WTC11 (cell line): ENCODE data around the gene NAA20. TPM values are rescaled to one million over a fixed set of nuclear protein-coding genes. Genes with fewer than 3 reads are reported as not detected.

Experiments
- ATAC-seq: fragments of 200-7000 bp; cut with Tn5 transposase; 2 replicates; pipeline ENCODE4 v1.10.0; 2021; ENCODE audit warnings: mild to moderate bottlenecking, moderate library complexity
- CTCF ChIA-PET: fragments of 300-600 bp; sonication (Branson Sonifier 250); formaldehyde crosslinking; loops from one replicate; lab custom pipeline; 2021; ENCODE audit warnings: antibody characterized with exemption; lab: Charles Lee
- POLR2A ChIA-PET: fragments of 350-600 bp; sonication (Branson Sonifier 250); formaldehyde crosslinking; loops from one replicate; lab custom pipeline; 2021; ENCODE audit warnings: antibody characterized with exemption; lab: Charles Lee
- DNase-seq: peaks from one replicate; pipeline ENCODE4 v3.0.0; 2021; ENCODE audit warnings: low spot score
- H3K27ac Mint-ChIP-seq: 2 replicates; pipeline ENCODE4 v1.8.0; 2021; ENCODE audit warnings: mixed read lengths
- H3K27me3 Mint-ChIP-seq: 2 replicates; pipeline ENCODE4 v1.8.0; 2021; ENCODE audit warnings: low read depth, mild to moderate bottlenecking, moderate library complexity, mixed read lengths
- H3K36me3 Mint-ChIP-seq: 2 replicates; pipeline ENCODE4 v1.8.0; 2021; ENCODE audit warnings: mixed read lengths
- H3K4me1 Mint-ChIP-seq: 2 replicates; pipeline ENCODE4 v1.8.0; 2022; ENCODE audit warnings: mixed read lengths
- H3K4me3 Mint-ChIP-seq: 2 replicates; pipeline ENCODE4 v1.8.0; 2021; ENCODE audit warnings: mild to moderate bottlenecking, moderate library complexity, mixed read lengths
- H3K9me3 Mint-ChIP-seq: 2 replicates; pipeline ENCODE4 v1.8.0; 2021; ENCODE audit warnings: mixed read lengths
- EMX1 ChIP-seq: fragments of 250-450 bp; sonication (Bioruptor Pico); IDR thresholded peaks from 2 replicates; pipeline ENCODE4 v1.8.0; 2021; ENCODE audit warnings: mild to moderate bottlenecking
- MXD4 ChIP-seq: fragments of 250-450 bp; sonication (Bioruptor Pico); IDR thresholded peaks from 2 replicates; pipeline ENCODE4 v1.8.0; 2021; ENCODE audit warnings: mild to moderate bottlenecking, moderate library complexity, borderline replicate concordance
- NR1H2 ChIP-seq: sonication (generic); formaldehyde crosslinking; IDR thresholded peaks from 2 replicates; pipeline ENCODE4 v1.9.0; 2021; ENCODE audit warnings: mild to moderate bottlenecking, moderate library complexity, missing genetic modification reagents
- OVOL2 ChIP-seq: fragments of 250-450 bp; sonication (Bioruptor Pico); IDR thresholded peaks from 2 replicates; pipeline ENCODE4 v1.9.0; 2021; ENCODE audit warnings: mild to moderate bottlenecking, borderline replicate concordance
- RORB ChIP-seq: fragments of 250-450 bp; sonication (Bioruptor Pico); IDR thresholded peaks from 2 replicates; pipeline ENCODE4 v1.9.0; 2021; ENCODE audit warnings: mild to moderate bottlenecking
- SMAD3 ChIP-seq: sonication (generic); formaldehyde crosslinking; IDR thresholded peaks from 2 replicates; pipeline ENCODE4 v1.8.0; 2022; ENCODE audit warnings: missing genetic modification reagents, mild to moderate bottlenecking, borderline replicate concordance
- SOX15 ChIP-seq: fragments of 250-450 bp; sonication (Bioruptor Pico); IDR thresholded peaks from 2 replicates; pipeline ENCODE4 v1.9.0; 2021; ENCODE audit warnings: mild to moderate bottlenecking
- TP53 ChIP-seq: sonication (generic); formaldehyde crosslinking; IDR thresholded peaks from 2 replicates; pipeline ENCODE4 v1.8.1; 2023; ENCODE audit warnings: mild to moderate bottlenecking, missing genetic modification reagents
- ZNF219 ChIP-seq: sonication (generic); formaldehyde crosslinking; IDR thresholded peaks from 2 replicates; pipeline ENCODE4 v1.8.0; 2023; ENCODE audit warnings: missing genetic modification reagents, mild to moderate bottlenecking, borderline replicate concordance
- ZNF317 ChIP-seq: sonication (generic); formaldehyde crosslinking; IDR thresholded peaks from 2 replicates; pipeline ENCODE4 v1.8.1; 2023; ENCODE audit warnings: low read depth, mild to moderate bottlenecking, moderate library complexity, missing genetic modification reagents, borderline replicate concordance
- ZNF423 ChIP-seq: fragments of 250-450 bp; sonication (Bioruptor Pico); IDR thresholded peaks from 2 replicates; pipeline ENCODE4 v2.1.2; 2022; ENCODE audit warnings: mild to moderate bottlenecking, moderate library complexity
- total RNA-seq: library from RNA; stranded (reverse); gene quantifications from 3 replicates; pipeline ENCODE4 v1.2.3, GENCODE V29; 2021
- TF ChIP-seq, protein P1 (sequence below): sonication (generic); formaldehyde crosslinking; IDR thresholded peaks from 2 replicates; pipeline ENCODE4 v1.8.1; 2023; ENCODE audit warnings: mild to moderate bottlenecking, moderate library complexity, missing genetic modification reagents
- TF ChIP-seq, protein P2 (sequence below): sonication (generic); formaldehyde crosslinking; IDR thresholded peaks from 2 replicates; pipeline ENCODE4 v1.8.1; 2023; ENCODE audit warnings: mild to moderate bottlenecking, missing genetic modification reagents
- TF ChIP-seq, protein P3 (sequence below): sonication (generic); formaldehyde crosslinking; IDR thresholded peaks from 2 replicates; pipeline ENCODE4 v1.8.1; 2022; ENCODE audit warnings: mild to moderate bottlenecking, moderate library complexity, missing genetic modification reagents
- TF ChIP-seq, protein P4 (sequence below): sonication (generic); formaldehyde crosslinking; IDR thresholded peaks from 2 replicates; pipeline ENCODE4 v1.8.0; 2022; ENCODE audit warnings: mild to moderate bottlenecking, missing genetic modification reagents
- TF ChIP-seq, protein P5 (sequence below): fragments of 250-450 bp; sonication (Bioruptor Pico); IDR thresholded peaks from 2 replicates; pipeline ENCODE4 v1.9.0; 2021; ENCODE audit warnings: mild to moderate bottlenecking
- TF ChIP-seq, protein P6 (sequence below): sonication (generic); formaldehyde crosslinking; IDR thresholded peaks from 2 replicates; pipeline ENCODE4 v1.8.0; 2022; ENCODE audit warnings: mild to moderate bottlenecking, missing genetic modification reagents
- TF ChIP-seq, protein P7 (sequence below): sonication (generic); formaldehyde crosslinking; IDR thresholded peaks from 2 replicates; pipeline ENCODE4 v1.8.1; 2022; ENCODE audit warnings: low read depth, mild to moderate bottlenecking, moderate library complexity, missing genetic modification reagents, borderline replicate concordance
- TF ChIP-seq, protein P8 (sequence below): sonication (generic); formaldehyde crosslinking; IDR thresholded peaks from 2 replicates; pipeline ENCODE4 v1.8.0; 2022; ENCODE audit warnings: mild to moderate bottlenecking, missing genetic modification reagents
- TF ChIP-seq, protein P9 (sequence below): fragments of 250-450 bp; sonication (Bioruptor Pico); conservative IDR thresholded peaks from 2 replicates; pipeline ENCODE4 v1.9.0; 2021; ENCODE audit warnings: mild to moderate bottlenecking

Gene NAA20
- total RNA-seq, 1 experiment from 2014 or later, result 34.0 TPM

DNA sequence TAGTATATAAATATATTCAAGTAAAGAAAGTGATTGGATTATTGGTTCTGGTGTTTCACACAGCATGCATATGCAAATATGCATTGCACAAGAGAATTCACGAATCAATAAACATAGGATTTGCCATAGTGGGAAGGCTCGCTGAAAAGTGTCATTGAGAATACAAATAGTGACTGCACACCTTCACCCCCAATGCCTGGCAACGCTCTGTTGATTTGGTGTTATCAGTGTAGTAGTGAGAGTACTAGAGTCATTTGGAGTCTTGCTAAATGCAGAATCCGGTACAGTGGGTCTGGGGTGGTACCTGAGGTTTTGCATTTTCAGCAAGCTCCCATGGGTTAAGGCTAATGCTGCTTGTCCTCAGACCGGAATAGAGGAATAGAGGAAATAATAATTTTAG is 49.7 kb upstream of the NAA20 start (continued):
- TF ChIP-seq, protein P1, sequence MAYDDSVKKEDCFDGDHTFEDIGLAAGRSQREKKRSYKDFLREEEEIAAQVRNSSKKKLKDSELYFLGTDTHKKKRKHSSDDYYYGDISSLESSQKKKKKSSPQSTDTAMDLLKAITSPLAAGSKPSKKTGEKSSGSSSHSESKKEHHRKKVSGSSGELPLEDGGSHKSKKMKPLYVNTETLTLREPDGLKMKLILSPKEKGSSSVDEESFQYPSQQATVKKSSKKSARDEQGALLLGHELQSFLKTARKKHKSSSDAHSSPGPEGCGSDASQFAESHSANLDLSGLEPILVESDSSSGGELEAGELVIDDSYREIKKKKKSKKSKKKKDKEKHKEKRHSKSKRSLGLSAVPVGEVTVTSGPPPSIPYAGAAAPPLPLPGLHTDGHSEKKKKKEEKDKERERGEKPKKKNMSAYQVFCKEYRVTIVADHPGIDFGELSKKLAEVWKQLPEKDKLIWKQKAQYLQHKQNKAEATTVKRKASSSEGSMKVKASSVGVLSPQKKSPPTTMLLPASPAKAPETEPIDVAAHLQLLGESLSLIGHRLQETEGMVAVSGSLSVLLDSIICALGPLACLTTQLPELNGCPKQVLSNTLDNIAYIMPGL (CRISPR knock-in tag), result no peak
- no peak for TF ChIP-seq ZNF317 (CRISPR knock-in tag)

DNA sequence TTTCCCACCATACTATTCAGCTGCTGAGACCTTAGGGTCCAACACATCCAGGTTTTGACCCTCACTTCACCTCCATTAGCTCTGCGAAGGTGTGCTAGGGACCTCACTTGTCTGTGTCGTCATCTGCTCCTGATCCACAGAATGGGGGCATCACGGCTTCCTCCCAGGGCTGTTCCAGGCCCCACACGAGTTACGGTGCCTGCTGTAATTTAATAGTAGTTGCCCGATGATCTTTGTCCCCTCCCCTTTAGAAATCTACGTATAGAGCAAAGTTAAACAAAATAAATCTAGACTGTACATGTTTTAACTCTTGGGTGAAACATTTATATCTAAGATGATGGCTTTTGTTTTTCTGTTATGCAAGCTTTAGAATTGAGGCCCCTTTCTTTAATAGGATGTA is 49.1 kb upstream of the NAA20 start:
- no peaks in the 10 kb centered on the region for H3K4me1 Mint-ChIP-seq
- ChIA-PET POLR2A (no interaction called here), CTCF (no interaction called here)
- H3K27me3 Mint-ChIP-seq, result no peaks in the 10 kb centered on the region
- no peaks in the 10 kb centered on the region for H3K36me3 Mint-ChIP-seq
- no peak for ATAC-seq
- DNase-seq, result no peak
- no peaks in the 10 kb centered on the region for H3K9me3 Mint-ChIP-seq
- H3K27ac Mint-ChIP-seq, result no peak overlapping the region
- H3K4me3 Mint-ChIP-seq, result no peak overlapping the region
- TF ChIP-seq, protein P2, sequence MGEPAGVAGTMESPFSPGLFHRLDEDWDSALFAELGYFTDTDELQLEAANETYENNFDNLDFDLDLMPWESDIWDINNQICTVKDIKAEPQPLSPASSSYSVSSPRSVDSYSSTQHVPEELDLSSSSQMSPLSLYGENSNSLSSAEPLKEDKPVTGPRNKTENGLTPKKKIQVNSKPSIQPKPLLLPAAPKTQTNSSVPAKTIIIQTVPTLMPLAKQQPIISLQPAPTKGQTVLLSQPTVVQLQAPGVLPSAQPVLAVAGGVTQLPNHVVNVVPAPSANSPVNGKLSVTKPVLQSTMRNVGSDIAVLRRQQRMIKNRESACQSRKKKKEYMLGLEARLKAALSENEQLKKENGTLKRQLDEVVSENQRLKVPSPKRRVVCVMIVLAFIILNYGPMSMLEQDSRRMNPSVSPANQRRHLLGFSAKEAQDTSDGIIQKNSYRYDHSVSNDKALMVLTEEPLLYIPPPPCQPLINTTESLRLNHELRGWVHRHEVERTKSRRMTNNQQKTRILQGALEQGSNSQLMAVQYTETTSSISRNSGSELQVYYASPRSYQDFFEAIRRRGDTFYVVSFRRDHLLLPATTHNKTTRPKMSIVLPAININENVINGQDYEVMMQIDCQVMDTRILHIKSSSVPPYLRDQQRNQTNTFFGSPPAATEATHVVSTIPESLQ (CRISPR knock-in tag), result no peak
- TF ChIP-seq, protein P3, sequence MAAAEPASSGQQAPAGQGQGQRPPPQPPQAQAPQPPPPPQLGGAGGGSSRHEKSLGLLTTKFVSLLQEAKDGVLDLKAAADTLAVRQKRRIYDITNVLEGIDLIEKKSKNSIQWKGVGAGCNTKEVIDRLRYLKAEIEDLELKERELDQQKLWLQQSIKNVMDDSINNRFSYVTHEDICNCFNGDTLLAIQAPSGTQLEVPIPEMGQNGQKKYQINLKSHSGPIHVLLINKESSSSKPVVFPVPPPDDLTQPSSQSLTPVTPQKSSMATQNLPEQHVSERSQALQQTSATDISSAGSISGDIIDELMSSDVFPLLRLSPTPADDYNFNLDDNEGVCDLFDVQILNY (CRISPR knock-in tag), result no peak
- no peak for TF ChIP-seq ZNF219 (CRISPR knock-in tag)
- no peak for TF ChIP-seq SMAD3 (CRISPR knock-in tag)
- TF ChIP-seq, protein P4, sequence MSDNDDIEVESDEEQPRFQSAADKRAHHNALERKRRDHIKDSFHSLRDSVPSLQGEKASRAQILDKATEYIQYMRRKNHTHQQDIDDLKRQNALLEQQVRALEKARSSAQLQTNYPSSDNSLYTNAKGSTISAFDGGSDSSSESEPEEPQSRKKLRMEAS, result no peak
- no peak for TF ChIP-seq NR1H2
- TF ChIP-seq, protein P5, sequence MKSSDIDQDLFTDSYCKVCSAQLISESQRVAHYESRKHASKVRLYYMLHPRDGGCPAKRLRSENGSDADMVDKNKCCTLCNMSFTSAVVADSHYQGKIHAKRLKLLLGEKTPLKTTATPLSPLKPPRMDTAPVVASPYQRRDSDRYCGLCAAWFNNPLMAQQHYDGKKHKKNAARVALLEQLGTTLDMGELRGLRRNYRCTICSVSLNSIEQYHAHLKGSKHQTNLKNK (CRISPR knock-in tag), result no peak
- TF ChIP-seq OVOL2 (CRISPR knock-in tag), result no peak
- no peak for TF ChIP-seq ZNF423
- no peak for TF ChIP-seq MXD4 (CRISPR knock-in tag)
- TF ChIP-seq EMX1 (CRISPR knock-in tag), result no peak
- TF ChIP-seq TP53 (CRISPR knock-in tag), result no peak
- TF ChIP-seq, protein P6, sequence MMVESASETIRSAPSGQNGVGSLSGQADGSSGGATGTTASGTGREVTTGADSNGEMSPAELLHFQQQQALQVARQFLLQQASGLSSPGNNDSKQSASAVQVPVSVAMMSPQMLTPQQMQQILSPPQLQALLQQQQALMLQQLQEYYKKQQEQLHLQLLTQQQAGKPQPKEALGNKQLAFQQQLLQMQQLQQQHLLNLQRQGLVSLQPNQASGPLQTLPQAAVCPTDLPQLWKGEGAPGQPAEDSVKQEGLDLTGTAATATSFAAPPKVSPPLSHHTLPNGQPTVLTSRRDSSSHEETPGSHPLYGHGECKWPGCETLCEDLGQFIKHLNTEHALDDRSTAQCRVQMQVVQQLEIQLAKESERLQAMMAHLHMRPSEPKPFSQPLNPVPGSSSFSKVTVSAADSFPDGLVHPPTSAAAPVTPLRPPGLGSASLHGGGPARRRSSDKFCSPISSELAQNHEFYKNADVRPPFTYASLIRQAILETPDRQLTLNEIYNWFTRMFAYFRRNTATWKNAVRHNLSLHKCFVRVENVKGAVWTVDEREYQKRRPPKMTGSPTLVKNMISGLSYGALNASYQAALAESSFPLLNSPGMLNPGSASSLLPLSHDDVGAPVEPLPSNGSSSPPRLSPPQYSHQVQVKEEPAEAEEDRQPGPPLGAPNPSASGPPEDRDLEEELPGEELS (CRISPR knock-in tag), result no peak
- no peak for TF ChIP-seq RORB (CRISPR knock-in tag)
- TF ChIP-seq, protein P7, sequence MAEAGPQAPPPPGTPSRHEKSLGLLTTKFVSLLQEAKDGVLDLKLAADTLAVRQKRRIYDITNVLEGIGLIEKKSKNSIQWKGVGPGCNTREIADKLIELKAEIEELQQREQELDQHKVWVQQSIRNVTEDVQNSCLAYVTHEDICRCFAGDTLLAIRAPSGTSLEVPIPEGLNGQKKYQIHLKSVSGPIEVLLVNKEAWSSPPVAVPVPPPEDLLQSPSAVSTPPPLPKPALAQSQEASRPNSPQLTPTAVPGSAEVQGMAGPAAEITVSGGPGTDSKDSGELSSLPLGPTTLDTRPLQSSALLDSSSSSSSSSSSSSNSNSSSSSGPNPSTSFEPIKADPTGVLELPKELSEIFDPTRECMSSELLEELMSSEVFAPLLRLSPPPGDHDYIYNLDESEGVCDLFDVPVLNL (CRISPR knock-in tag), result no peak
- TF ChIP-seq, protein P8, sequence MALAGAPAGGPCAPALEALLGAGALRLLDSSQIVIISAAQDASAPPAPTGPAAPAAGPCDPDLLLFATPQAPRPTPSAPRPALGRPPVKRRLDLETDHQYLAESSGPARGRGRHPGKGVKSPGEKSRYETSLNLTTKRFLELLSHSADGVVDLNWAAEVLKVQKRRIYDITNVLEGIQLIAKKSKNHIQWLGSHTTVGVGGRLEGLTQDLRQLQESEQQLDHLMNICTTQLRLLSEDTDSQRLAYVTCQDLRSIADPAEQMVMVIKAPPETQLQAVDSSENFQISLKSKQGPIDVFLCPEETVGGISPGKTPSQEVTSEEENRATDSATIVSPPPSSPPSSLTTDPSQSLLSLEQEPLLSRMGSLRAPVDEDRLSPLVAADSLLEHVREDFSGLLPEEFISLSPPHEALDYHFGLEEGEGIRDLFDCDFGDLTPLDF (CRISPR knock-in tag), result no peak
- TF ChIP-seq SOX15 (CRISPR knock-in tag), result no peak
- TF ChIP-seq, protein P9, sequence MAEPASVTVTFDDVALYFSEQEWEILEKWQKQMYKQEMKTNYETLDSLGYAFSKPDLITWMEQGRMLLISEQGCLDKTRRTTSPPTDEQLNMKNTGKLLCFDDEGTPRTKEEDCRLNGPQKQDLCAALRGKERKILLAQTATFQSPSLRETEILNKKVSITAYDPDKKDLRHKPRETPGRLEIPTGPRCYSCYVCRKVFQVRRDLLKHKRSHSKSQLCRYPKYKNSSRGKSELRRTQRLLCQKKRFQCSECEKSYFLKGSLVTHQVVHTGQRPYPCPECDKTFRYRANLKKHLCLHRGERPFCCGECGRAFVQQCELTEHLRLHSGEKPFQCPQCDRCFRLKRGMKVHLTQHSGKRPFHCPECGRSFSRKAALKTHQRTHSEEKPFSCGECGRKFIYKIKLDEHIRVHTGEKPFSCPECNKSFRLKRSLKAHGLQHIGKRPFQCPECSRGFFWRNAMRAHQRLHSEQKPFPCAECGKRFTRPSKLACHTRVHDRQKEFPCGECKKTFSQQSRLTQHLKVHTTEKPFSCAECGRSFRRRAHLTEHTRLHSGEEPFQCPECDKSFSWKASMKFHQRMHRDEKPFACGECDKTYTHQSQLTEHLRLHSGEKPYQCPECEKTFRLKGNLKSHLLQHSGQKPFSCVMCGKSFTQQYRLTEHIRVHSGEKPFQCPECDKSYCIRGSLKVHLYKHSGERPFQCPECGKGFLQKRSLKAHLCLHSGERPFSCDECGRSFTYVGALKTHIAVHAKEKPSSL (CRISPR knock-in tag), result no peak
